Vagina (tissue), 2 donors: ENCODE measurements around the gene VPS9D1.

Experiments
- POLR2A ChIP-seq, 2 donors: fragments of 450-650 bp; IDR thresholded peaks; one replicate each; pipeline ENCODE4 v1.6.1; 2017; ENCODE audit warnings: antibody characterized with exemption in 2 of 2, mild to moderate bottlenecking in 2 of 2, moderate library complexity in 2 of 2
- POLR2AphosphoS5 ChIP-seq, 2 donors: sonication (generic); formaldehyde crosslinking; IDR thresholded peaks; one replicate each; pipeline ENCODE4 v1.9.0; 2017; ENCODE audit warnings: antibody characterized with exemption in 2 of 2, mild to moderate bottlenecking in 2 of 2, low read depth in 1 of 2; ENCODE audit not compliant: insufficient read depth in 1 of 2
- TF ChIP-seq, protein P1 (sequence below), 3 experiments: fragments of 450-650 bp in 2 of 3; fragments of 200-600 bp in 1 of 3; sonication (generic) in 1 of 3; IDR thresholded peaks; one replicate each; pipeline ENCODE4 v1.5.1; 2017 to 2019; ENCODE audit warnings: antibody characterized with exemption in 3 of 3, mild to moderate bottlenecking in 2 of 3, moderate library complexity in 2 of 3

DNA sequence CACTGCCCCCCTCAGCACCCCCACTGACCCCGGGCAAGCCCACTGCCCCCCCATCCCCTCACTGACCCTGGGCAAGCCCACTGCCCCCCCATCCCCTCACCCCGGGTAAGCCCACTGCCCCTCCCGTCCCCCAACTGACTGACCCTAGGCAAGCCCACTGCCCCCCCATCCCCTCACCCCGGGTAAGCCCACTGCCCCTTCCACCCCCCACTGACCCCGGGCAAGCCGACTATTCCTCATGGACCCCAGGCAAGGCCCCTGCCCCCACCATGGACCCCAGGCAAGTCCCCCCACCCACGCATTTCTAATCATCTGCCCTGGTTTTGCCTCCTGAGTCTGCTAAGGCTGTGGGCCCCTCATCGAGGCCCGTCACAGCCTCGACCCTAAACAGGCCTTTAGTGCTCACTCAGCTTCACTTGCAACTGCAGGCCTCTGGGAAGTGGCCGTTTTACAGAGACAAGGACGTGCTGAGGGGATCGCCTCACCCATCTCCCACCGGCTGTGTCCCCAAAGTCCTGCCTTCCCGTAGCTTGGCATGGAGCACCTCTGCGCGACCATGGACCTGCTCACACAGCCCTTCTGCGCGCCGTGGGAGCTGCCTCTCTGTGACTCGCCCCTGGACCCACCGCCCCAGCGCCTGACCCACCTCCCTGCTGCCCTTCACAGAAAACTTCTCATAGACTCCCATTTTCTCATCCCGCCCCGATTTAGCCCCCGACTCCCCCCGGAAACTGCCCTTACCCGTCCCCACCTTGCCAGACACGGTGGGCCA is 3.6 kb downstream of the VPS9D1 start:
- TF ChIP-seq POLR2AphosphoS5 (IDR thresholded peaks at IDR 0.05; ENCODE audit: insufficient read depth in 1 of 2, low read depth in 1 of 2) = no peak
- TF ChIP-seq, protein P1, sequence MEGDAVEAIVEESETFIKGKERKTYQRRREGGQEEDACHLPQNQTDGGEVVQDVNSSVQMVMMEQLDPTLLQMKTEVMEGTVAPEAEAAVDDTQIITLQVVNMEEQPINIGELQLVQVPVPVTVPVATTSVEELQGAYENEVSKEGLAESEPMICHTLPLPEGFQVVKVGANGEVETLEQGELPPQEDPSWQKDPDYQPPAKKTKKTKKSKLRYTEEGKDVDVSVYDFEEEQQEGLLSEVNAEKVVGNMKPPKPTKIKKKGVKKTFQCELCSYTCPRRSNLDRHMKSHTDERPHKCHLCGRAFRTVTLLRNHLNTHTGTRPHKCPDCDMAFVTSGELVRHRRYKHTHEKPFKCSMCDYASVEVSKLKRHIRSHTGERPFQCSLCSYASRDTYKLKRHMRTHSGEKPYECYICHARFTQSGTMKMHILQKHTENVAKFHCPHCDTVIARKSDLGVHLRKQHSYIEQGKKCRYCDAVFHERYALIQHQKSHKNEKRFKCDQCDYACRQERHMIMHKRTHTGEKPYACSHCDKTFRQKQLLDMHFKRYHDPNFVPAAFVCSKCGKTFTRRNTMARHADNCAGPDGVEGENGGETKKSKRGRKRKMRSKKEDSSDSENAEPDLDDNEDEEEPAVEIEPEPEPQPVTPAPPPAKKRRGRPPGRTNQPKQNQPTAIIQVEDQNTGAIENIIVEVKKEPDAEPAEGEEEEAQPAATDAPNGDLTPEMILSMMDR (IDR thresholded peaks at IDR 0.05) = no peak
- no peak for TF ChIP-seq POLR2A (IDR thresholded peaks at IDR 0.05)
